SU-DHL-6 (cell line): ENCODE results near the gene AMBP.

ENCODE experiments used
- EZH2phosphoT487 ChIP-seq: fragments of 200-600 bp; sonication (generic), shearing (Covaris generic); conservative IDR thresholded peaks from 2 replicates; pipeline ENCODE4 v1.6.1; 2018; ENCODE audit warnings: mild to moderate bottlenecking, antibody characterized with exemption, low read length, moderate library complexity, mixed read lengths
- TF ChIP-seq, protein P1 (sequence below): fragments of 200-600 bp; sonication (generic); IDR thresholded peaks from one replicate; pipeline ENCODE4 v1.5.1; 2017; ENCODE audit warnings: antibody characterized with exemption, mild to moderate bottlenecking, low read length, moderate library complexity; ENCODE audit not compliant: insufficient read depth, poor library complexity, severe bottlenecking

DNA sequence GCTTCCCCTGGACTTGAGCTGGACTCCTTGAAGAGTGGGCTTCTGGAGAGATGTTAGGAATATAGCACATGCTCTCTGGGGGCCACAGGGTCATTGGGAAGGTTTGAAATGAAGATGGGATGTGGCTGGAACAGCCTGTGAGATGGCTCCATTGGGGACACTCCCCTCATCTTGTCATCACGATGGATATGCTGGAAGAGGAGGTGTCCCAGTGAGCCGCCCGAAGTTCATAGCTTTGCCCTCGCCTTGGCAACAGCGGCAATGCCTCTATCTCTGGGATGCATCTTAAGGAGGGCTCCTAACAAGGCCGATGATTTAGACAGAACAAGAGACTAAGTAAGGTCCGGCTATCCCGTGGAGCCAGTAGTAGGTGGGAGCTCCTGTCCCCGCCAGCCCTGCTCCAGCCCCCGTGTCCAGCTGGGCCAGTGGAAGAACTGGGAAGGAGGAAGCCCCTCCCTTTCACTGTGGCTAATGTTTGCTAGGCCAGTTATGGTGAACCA, 23.9 kb downstream of the AMBP start:
- TF ChIP-seq, protein P1, sequence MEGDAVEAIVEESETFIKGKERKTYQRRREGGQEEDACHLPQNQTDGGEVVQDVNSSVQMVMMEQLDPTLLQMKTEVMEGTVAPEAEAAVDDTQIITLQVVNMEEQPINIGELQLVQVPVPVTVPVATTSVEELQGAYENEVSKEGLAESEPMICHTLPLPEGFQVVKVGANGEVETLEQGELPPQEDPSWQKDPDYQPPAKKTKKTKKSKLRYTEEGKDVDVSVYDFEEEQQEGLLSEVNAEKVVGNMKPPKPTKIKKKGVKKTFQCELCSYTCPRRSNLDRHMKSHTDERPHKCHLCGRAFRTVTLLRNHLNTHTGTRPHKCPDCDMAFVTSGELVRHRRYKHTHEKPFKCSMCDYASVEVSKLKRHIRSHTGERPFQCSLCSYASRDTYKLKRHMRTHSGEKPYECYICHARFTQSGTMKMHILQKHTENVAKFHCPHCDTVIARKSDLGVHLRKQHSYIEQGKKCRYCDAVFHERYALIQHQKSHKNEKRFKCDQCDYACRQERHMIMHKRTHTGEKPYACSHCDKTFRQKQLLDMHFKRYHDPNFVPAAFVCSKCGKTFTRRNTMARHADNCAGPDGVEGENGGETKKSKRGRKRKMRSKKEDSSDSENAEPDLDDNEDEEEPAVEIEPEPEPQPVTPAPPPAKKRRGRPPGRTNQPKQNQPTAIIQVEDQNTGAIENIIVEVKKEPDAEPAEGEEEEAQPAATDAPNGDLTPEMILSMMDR = no peak
- TF ChIP-seq EZH2phosphoT487 = no peak
